Lung microvascular endothelial cell (primary cell): ENCODE data around the gene GPATCH2L. TPM values are rescaled to one million over a fixed set of nuclear protein-coding genes. Genes with fewer than 3 reads are reported as not detected.
A peak's percentile ranks its signal among the peaks of the same experiment; 100 is the strongest.

Experiments
- DNase-seq, 2 donors: peaks; one replicate each; pipeline versions ENCODE4 v3.0.0 to v3.0.0-alpha.2; 2010; ENCODE audit warnings: low read depth in 2 of 2
- total RNA-seq: library from RNA; depleted of rRNA; stranded (reverse); fragments of >200 nt; gene quantifications from 2 replicates; pipeline ENCODE4 v1.2.1, GENCODE V29; 2014

The GPATCH2L gene
- total RNA-seq, 1 donor from 2014 or later = 32.3 TPM

- DNase-seq = no peak
Measured at GRCh38 chr14:76196980-76197695, 45.4 kb downstream of the GPATCH2L start.

- DNase-seq = peak in 1 of 2 donors; percentile 74
Measured at GRCh38 chr14:76201162-76201561, 49.4 kb downstream of the GPATCH2L start.

GRCh38 chr14:76203086-76204001, 51.6 kb downstream of the GPATCH2L start:
- peak; percentile 66 to 97 for DNase-seq

GRCh38 chr14:76204461-76205230, 52.9 kb downstream of the GPATCH2L start:
- no peak for DNase-seq

- DNase-seq = peak; percentile 4 to 7
Measured at GRCh38 chr14:76205708-76206107, 54.0 kb downstream of the GPATCH2L start.

GRCh38 chr14:76208340-76208739, 56.6 kb downstream of the GPATCH2L start:
- DNase-seq = no peak

- peak in 1 of 2 donors; percentile 36 for DNase-seq
Measured at GRCh38 chr14:76212242-76212641, 60.5 kb downstream of the GPATCH2L start.

GRCh38 chr14:76217179-76217578, 65.5 kb downstream of the GPATCH2L start:
- no peak for DNase-seq

GRCh38 chr14:76218662-76219061, 66.9 kb downstream of the GPATCH2L start:
- DNase-seq = no peak

- no peak for DNase-seq
Measured at GRCh38 chr14:76219873-76220272, 68.2 kb downstream of the GPATCH2L start.

GRCh38 chr14:76227450-76228050, 75.8 kb downstream of the GPATCH2L start:
- no peak for DNase-seq

- DNase-seq = no peak
Measured at GRCh38 chr14:76228138-76228537, 76.4 kb downstream of the GPATCH2L start.

GRCh38 chr14:76232800-76233199, 81.1 kb downstream of the GPATCH2L start:
- DNase-seq = no peak

GRCh38 chr14:76235628-76236027, 83.9 kb downstream of the GPATCH2L start:
- DNase-seq = no peak

GRCh38 chr14:76236172-76237130, 84.7 kb downstream of the GPATCH2L start:
- DNase-seq = no peak

- no peak for DNase-seq
Measured at GRCh38 chr14:76237349-76237990, 85.7 kb downstream of the GPATCH2L start.

GRCh38 chr14:76245097-76245496, 93.4 kb downstream of the GPATCH2L start:
- no peak for DNase-seq

- DNase-seq = no peak
Measured at GRCh38 chr14:76250302-76250701, 98.6 kb downstream of the GPATCH2L start.

GRCh38 chr14:76252471-76252870, 100.7 kb downstream of the GPATCH2L start:
- no peak for DNase-seq

GRCh38 chr14:76253111-76253510, 101.4 kb downstream of the GPATCH2L start:
- DNase-seq = no peak
